AML-193 (cell line): ENCODE results near the gene KLC1.

Source experiments
- DNase-seq, 2 experiments: peaks; one replicate each; lab custom pipeline; 2025; lab: John Stamatoyannopoulos, UW

Gene KLC1

DNA sequence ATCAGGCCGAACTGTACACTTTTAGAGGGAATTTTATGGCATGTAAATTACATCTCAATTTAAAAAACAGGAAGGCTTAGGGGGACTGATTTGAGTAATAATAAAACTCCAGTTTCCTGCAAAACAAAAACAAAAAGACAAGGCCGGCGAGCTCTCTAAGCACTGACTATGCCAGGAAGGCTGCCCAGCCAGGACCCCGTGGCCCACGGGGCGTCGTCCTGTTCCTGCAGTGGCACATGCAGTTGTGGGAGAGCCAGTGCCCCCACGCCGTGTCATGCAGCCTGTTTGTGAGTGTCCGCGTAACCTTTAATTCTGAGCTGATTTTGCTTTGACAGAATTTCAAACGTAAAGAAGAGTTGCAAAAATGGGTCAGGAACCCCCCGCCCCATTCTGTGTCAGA, 75.7 kb downstream of the KLC1 start:
- DNase-seq = no peak

DNA sequence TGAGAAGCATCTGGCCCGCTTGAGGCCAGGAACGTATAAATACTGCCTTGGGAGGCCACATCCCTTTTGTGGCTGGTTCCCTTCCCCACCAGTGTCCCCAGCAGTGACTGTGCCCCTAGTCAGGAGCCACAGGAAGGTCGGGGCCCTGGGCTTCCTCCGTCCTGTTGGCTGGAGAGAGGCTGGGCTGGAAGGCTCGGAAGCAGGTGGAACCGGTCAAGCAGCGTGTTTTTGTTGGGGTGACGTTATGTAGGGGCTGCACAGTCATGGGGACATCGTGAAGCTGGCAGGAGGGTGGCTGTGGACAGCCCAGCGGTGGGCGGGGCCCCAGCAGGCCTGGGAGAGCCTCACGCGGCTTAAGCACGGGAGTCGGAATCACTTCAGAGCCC, 76.1 kb downstream of the KLC1 start:
- no peak for DNase-seq

DNA sequence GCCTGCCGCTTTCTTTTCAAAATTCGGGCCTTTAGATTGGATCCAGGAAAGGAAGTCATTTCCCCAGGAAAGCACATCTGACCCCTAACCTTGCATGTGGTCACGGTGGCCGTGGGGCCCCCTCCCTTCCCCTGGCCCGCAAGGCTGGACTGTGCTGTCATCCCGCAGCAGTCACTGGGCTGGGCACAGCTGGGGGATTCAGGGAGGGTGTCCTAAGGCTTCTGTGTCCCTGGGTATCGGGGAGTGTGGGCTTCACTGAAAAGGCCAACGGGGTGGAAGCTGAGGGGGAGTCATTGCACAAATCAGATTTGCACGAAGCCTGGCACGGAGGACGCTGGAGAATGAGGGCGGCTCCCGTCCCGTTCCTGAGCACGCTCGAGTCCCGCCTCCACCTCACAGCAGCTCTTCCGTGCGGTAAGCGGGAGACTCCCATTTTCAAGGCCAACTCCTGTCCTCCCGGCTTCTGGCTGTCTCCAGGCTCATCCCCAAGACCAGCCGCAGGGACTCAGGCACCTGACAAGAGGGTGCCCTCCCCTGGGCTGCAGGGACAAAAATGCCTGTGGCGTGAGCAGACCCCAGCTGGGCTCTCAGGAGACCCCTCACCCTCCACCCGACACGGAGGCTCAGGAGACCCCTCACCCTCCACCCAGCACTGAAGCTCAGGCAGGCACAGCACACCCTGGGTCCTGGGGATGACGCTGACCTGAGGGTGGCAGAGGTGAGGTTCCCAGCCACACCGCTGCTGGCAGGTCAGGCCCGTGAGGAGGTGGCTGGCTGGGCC, 76.7 kb downstream of the KLC1 start:
- DNase-seq = no peak

DNA sequence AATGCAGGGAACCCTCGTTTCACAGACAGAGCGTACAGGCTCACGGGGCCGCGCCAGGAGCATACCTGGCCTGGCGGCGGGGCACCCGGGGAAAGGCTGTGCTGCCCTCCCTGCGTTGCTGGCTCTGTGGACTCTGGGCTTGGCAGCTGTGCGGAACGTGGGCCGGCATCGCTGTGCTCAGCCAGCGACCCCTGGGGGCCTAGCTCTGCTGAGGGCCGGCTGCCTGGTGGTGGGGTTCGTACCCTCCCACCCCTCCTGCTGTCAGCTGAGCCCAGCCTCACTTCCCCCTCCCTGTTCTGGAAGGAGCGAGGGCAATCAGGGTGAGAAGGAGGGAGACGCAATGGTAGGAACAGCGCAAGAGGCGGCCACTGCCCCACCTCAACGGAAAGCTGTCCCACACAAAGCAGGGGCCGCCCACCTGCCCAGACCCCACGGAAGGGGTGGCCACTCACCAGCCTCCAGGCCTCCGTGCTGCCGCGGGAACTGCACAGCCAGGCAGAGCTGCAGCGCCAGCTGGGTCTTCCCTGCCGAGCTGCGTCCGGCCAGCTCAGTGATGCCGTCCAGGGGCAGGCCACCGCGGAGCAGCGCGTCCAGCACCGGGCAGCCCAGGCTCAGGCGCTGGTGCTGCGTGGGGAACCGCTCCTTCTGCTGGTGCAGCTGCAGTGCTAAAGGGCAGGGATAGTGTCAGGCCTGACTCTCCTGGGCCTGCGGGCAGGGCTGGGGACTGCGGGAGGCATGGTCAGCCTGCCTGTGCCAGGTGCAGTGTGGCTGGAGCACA, 77.7 kb downstream of the KLC1 start:
- DNase-seq = no peak

DNA sequence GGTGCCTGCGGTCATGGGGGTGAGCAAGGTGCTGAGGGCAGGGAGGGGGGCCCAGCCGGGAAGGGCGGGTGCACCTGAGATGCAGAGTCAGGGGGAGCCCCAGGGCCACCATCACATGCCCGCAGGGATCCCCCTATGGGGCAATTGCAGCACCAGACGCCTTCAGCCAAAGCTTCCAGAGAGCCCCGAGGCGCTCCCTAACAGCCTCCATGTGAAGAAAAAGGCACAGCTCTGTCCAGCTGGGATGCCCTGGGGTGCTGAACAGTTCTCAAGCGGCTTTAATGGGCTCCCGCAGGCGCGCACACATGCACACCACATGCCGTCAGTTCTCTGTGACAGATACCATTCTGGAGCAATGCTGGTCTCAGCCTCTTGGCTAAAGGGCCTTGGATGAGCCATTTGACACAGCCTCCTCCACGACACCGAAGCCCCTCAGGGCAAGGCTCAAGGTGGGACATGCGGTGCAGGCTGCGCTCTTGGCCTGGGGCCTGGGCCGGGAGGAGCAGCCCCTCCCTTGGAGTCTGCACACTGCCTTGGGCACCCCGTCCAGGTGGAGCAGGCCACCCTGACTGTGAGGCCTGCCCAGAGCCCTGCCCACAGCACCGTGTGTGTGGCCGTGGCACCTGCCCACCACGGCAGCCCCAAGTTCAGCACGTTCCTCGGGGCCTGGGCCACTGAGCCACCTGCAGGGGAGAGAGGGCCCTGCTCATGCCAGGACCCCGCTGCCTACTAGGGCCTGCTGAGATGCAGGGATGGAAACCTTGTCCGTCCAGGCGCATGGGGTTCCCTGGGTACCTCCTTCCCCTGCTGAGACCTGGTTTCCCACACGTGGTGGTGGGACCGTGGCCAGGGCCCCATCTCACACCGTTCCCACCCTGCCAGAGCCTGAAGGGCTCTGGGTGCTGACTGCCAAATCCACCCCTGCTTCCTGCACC, 78.6 kb downstream of the KLC1 start:
- DNase-seq = no peak

DNA sequence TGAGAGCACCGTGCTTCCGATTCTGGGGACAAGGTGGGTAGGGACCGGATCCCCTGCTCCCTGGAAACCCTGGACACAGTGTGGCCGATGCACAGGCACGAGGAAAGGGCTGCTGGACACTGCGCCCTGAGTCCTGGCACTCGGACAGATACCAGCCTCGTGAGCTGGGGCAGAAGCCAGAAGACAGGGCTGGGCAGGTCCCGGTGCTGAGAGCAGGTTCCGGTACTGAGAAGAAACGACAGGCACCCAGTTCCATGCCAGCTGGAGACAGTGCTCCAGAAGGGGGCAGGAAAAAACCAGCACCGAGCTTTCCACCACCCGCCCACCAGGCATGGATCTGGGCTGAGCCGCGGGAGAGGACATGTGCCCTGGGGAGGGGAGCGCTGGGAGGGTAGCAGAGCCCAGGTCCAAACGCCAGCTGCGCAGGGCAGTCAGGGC, 79.8 kb downstream of the KLC1 start:
- DNase-seq = no peak

DNA sequence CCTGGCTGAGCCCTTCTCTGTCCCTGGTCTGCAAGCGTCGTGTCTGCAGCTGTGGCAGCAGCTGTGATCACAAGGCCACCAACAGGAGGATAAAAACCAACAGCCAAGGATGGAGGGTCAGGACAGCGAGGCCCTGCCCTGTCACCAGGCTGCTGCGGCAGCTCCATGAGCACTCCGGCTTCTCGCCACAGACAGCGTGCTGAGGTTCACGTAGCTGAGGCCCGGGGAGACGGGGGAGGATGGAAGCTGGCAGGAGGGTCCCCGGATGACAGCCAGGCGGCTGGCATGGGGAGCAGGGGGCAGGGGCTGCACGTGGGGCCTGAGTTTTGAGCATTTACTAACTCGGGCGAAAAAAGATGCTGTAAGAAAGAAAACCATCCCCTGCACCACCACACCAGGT, 80.8 kb downstream of the KLC1 start:
- DNase-seq = no peak

DNA sequence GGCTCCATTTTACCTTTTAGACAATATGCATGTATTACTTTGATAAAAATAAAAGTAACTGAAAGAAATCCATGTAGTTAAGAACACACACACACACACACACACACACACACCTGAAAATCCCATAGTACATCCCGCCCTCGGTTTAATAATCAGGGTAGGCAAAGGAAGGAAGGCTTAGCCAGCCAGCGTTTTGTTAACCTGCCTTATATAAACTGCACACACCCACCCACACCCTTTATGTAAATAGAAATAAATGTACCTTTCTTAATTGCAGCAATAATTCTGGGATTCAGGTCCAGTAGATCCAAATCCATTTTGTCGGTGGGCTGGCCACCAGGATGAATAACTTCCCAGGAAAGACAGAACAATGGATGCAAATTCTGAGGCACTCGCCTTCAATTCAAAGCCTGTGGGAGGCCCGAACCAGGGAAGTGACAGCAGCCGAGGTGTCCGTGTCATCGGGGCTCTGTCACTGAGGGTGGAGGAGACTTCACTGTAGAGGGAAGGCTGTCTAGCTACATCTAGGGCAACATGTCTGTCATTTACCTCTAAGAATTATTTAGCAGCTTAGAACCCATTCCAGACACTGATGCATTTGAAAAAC, 81.9 kb downstream of the KLC1 start:
- DNase-seq = no peak

DNA sequence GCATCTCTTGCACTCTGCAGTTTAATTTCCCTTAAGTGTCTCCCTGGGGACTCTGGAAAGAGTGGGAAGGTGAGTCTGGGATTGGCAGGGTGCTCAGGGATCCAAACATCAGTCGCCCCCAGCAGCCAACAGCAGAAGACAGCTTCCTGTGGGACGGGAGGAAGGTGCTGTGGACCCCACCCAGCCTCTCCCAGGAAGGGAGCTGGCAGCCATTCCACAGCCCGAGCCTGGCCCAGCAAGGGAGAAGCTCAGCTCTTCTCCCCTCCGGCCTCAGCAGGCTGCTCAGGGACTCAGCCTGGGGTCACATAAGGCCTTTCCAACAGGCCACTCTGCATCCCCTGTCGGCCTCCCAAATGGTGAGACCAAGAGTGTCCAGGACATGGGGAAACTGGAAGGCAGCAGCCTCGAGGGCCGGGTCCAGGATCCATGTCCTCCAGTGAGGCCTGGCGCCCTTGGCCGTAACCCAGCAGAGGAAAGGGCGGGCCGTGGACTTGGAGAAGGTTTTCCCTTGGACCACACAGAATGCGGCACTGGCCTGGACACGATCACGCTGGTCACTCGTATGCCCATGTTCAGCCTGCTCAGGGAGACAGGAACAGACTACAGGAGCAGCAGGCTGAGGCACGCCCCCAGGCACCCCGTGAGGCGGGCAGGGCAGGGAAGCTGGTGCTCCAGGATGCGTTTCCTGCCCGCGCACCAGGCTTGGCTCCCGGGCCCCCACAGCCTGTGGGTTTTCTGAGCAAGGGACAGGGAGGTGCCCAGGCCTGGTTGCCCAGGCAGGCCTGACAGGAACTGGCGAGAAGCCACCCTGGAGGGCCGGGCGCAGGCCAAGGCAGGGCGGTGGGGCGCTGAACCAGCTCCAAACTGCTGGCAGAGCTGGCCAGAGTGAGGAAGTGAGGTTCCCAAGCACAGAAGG, 82.8 kb downstream of the KLC1 start:
- no peak for DNase-seq

DNA sequence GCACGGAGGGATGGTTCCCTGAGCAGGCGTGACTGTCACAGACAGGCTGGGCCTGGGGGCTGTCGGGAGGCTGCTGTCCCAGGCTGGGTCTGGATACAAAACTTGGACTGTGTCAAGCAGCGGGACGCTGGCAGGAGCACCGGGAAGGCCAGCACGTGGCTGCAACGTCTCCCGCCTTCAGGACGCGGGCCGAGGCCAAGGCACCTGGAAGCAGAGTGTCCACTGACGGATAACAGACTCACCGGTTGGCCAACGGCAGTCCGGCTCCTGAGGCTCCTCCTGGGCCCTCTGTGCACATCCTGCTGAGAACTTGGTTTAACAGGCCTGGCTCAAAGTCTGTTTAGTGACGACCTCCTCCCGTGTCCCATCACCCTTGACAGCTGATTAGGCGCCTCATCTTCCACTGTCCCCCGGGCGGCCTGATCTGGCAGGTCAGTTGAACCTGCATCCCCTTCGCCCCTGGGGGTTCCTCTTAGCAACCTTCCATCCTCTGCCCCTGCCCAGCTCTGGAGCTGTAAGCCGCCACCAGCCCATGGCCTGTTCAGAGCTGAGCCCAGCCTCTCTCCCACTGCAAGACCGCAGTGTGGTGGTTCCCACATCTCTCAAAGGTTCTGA, 83.7 kb downstream of the KLC1 start:
- DNase-seq = no peak

DNA sequence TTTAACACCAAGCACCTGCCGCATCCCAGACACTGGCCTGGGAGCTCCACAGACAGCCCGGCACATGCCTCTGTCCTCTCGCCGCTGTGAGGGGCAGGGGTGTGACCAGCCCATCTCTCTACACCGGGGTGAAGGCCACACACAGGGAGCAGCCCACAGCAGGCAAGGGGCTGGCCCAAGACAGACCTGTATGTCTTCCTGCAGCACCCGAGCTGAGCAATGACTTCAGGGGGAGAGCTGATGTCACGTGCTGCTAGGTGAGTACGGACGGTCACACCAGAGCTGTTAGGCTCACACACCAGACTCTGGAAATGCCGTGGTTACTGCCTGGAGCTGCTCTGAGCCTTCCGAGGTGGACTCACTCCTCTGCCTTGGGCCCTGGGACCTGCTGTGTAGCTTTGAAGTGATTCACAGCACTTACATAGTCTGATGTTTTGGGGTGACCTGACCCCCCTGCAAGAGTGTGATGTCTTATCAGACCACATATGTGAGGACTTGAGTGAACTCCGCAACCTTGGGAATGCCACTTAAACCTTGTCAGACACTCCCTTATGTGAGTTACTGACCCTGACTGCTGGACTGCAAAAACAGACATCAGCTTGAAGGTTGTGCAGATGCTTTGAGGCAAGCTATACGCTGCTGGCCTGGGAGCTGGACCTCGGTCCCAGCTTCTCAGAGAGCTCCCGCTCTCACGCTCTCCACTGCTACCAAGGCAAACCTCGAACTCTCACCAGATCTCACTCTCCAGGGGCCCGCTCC, 84.5 kb downstream of the KLC1 start:
- no peak for DNase-seq

DNA sequence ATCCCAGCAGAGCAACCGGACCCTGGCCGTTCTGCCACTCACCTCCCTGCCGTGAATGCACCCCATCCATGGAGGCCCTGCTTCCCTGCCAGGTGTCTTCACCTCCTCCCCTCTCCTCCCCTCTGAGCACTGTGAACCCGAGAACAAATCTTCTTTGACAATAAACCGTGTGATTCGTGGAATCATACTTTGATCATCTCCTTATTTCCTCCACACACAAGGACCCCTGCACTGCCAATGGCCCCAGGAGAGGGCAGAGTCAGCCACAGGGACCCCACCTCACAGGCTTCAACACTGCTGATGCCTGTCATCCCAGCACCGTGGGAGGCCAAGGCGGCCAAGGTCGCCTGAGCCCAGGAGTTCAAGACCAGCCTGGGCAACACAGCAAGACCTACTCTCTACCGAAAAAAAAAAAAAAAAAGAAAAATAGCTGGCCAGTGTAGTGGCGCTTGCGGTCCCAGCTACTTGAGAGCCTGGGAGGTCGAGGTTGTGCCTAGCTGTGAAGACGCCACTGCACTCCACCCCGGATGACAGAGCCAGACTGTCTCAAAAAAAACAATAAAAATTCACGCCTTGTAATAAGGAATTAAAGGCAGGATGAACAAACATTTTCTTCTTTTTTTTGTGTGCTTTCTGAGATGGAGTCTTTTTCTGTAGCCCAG, 85.2 kb downstream of the KLC1 start:
- DNase-seq = no peak

DNA sequence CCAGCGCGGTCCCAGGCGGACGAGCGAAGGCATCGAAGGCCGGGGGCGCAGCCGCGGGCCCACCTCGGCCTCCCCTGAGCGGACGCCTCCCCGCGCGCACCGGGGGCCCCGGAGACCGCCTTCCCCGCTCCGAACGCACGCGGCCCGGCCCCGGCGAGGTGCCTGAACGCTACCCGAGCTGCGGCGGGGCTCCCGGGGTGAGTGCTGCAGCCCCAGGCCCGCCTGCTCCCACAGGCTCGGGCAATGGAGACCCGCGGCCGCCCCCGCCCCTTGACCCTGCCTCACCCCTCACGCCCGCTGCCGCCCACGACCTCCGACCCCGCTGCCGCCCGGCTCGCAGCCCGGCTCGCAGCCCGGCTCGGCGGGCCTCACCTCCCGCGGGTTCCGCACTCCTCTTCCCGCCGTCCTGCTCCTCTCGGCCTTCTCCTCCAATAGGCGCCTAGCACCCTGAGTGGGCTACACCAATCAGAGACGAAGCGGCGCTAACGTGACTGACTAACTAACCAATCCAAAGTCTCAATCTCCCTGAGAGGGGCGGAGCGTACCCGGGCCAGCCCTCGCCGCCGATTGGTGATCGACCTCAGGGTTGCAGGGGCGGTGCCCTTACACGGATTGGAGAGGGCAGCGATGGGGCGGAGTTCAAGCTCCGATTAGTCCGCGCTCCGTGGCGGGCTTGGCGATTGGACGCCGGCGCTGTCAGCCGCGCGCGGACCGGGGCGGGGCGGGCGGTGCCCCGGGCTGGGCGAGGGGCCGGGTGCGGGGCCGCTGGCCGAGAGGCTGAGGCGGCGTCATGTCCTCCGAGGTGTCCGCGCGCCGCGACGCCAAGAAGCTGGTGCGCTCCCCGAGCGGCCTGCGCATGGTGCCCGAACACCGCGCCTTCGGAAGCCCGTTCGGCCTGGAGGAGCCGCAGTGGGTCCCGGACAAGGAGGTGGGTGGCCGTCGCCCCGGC, 86.3 kb downstream of the KLC1 start, which contains the start of the genes XRCC3 and ZFYVE21:
Gene XRCC3, minus strand, starts transcription at position 400 of the 949 bp plus-strand sequence. CDS start 4,364 bp downstream, outside the sequence.
Gene ZFYVE21, plus strand, starts transcription at position 759 of the 949 bp plus-strand sequence. Its CDS starts 32 bp downstream, at position 791.
- peak; percentile 98 to 99 for DNase-seq

DNA sequence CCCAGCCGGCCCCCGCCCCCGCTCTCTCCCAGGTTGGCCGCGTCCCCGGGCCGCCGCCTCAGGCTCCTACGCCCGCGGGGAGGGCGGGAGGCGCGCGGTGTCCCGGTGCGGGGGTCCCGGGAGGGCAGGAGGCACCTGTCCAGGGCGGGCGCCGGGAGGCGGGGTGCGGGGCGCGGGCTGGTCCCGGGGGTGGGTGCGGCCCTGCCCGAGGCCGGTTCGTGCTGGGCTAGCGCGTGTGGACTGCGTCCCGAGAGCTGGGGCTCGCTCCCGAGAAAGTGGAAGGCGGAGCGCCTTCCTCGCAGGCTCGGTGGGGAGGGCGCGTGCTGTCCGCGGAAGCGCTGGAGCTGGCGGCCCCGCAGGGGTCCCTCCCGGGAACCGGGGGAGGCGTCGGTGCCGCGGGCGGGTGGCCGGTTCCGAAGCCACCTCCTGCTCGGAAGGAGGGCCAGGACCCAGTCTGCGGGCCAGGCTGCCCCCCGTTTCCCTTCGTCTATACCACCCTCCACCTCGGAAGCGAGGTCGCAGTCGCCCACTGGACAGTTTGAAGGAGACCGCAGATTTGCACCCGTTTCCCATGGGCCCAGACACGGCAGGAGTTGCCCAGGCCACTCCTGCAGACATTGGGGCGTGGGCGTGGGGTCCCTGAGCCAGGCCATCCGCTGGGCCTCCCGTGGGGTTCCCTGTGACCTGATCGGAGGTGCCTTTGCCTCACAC, 87.2 kb downstream of the KLC1 start:
- peak in 1 of 2 experiments; percentile 4 for DNase-seq

DNA sequence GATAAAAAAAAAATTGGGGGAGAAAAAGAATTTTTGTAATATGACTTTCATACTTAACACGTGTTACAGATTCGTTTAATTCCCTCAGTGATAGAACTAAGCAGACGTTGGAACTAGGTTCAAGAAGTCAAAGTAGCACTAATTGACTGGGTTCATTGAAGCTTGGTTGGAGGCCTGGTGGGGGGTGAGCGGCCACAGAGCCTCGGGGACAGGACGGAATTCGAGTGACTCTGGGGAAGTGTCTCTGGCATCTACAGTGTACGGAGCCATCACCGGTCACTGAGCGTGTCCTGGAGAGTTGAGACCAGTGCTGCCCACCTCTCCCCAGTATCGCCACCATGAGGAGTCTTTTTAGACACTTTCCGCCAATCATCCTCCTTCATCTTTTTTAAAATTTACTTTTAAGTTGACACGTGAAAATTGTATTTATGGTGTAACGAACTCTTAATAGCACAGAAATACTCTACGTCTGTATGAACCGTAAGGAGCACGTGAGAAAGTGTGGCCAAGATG, 87.9 kb downstream of the KLC1 start:
- DNase-seq = no peak

DNA sequence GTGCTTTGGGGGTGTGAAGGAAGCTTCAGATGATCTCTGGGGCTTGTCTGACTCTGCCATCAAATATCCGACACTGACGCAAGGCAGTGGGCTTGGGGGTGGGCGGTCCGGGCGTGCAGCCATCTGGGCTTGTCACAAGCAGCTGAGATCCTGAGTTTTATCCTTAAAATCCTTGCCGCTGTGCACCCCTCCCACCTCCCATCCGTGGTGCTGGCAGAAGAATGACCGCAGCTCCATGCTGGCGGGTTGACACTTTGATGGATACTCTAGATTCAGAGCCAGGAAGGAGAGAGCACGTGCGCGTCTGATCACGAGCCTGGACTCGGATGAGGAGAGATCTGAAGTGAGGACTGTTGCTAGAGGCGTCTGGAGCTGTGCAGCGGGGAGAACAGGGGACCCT, 89.6 kb downstream of the KLC1 start:
- no peak for DNase-seq

DNA sequence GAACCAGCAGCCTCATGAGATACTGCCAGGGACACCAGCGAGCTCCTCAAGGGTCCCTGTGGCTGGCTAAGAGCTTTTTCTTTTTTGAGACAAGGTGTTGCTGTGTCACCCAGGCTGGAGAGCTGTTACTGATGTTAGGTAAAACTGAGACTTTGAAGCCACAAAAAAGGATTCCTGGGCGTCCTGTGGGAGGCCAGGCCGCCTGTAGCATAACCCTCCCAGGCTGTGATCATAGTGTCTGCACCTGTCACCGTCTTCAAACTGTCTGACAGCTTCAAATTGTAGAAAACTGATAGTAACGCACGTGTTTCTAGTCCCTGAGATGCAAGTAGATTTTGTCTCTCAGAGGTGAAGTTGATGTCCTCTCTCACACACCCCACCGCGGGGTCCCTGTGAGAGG, 90.7 kb downstream of the KLC1 start:
- no peak for DNase-seq
